Measurements from ENCODE around the gene MBNL2.

DNA sequence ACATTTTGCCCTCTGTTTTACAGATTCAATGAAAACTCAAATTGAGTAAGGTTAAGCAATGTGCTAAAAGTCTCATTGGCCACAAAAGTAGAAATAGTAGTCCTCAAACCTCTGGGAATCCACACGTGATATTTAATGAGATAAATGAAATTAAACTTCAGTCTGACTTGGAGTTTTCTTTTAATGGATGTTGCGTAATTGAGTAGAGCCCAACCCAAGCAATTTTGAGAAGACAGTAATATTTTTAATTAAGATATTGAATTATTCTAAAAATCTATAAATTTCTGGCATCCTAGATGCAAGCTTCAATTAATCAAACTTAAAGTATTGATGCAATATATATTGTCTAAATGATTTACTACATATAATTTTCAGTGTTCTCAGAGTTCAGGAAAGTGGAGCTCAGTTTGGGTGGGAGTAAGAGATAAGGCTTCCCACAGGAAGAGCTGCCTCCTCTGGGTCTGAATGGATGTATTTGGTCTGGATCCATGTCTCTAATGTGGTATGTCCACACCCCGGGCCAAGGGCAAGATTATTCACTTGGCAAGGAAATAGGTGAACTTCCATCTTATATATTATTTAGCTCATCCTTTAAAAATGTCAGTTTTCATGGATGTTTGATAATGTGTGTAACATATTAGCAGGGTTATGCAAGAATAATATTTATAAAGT, 6.9 kb downstream of the MBNL2 start:
- TF ChIP-seq TAF1 (IDR thresholded peaks at IDR 0.05; ENCODE audit: borderline replicate concordance, low read depth, low read length) (no peak), POLR2AphosphoS5 (IDR thresholded peaks at IDR 0.05; ENCODE audit: low read depth, low read length) (no peak), POLR2A (IDR thresholded peaks at IDR 0.05; ENCODE audit: low read depth, low read length) (no peak)
